Measurements from ENCODE around the gene ISY1.

The ISY1 gene

GRCh38 chr3:129087138-129087702 is 73.6 kb downstream of the ISY1 start:
- DNase-seq (ENCODE audit: low read depth): no peak

- DNase-seq (ENCODE audit: low read depth): no peak
These were observed 75.0 kb downstream of the ISY1 start for GRCh38 chr3:129085818-129086217.

- DNase-seq (ENCODE audit: low read depth): no peak
These were observed 75.6 kb downstream of the ISY1 start for GRCh38 chr3:129085165-129085715.

- DNase-seq (ENCODE audit: low read depth): no peak
These were observed 76.4 kb downstream of the ISY1 start for GRCh38 chr3:129084501-129084900.

- no peak for DNase-seq (ENCODE audit: low read depth)
These were observed 78.8 kb downstream of the ISY1 start for GRCh38 chr3:129082026-129082425.

GRCh38 chr3:129081503-129081902 is 79.4 kb downstream of the ISY1 start:
- no peak for DNase-seq (ENCODE audit: low read depth)

- no peak for DNase-seq (ENCODE audit: low read depth)
These were observed 82.4 kb downstream of the ISY1 start for GRCh38 chr3:129078510-129078909.
